ENCODE results near the gene SOX6.

DNA sequence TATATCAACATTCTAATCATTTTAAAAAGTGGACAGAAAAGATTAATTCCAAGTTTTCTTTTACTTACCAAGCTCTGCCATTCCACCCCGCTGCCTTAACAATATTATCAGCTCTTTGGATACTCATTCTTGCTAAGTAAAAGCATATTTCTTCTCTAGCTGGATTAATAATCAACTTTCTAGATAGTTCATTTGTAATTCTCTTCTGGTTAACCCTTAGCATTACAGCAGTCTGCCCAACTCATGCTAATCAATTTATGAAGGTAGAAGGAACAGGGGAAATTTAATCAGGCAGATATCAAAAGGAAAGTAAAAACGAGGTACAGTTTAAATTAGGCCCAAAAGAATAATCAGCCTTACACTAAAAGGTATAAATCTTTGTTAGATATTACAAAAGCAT lies 41.0 kb upstream of the SOX6 start:
- TF ChIP-seq, protein P1, sequence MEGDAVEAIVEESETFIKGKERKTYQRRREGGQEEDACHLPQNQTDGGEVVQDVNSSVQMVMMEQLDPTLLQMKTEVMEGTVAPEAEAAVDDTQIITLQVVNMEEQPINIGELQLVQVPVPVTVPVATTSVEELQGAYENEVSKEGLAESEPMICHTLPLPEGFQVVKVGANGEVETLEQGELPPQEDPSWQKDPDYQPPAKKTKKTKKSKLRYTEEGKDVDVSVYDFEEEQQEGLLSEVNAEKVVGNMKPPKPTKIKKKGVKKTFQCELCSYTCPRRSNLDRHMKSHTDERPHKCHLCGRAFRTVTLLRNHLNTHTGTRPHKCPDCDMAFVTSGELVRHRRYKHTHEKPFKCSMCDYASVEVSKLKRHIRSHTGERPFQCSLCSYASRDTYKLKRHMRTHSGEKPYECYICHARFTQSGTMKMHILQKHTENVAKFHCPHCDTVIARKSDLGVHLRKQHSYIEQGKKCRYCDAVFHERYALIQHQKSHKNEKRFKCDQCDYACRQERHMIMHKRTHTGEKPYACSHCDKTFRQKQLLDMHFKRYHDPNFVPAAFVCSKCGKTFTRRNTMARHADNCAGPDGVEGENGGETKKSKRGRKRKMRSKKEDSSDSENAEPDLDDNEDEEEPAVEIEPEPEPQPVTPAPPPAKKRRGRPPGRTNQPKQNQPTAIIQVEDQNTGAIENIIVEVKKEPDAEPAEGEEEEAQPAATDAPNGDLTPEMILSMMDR (IDR thresholded peaks at IDR 0.05; ENCODE audit: extremely low read depth in 1 of 2, insufficient read depth in 1 of 2, low read depth in 1 of 2, low read length in 2 of 2), result no peak
- TF ChIP-seq POLR2AphosphoS5 (IDR thresholded peaks at IDR 0.05; ENCODE audit: insufficient read depth, low read depth, low read length), result no peak
- TF ChIP-seq POLR2A (IDR thresholded peaks at IDR 0.05; ENCODE audit: low read depth, low read length), result no peak
- TF ChIP-seq, protein P2, sequence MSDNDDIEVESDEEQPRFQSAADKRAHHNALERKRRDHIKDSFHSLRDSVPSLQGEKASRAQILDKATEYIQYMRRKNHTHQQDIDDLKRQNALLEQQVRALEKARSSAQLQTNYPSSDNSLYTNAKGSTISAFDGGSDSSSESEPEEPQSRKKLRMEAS (IDR thresholded peaks at IDR 0.05; ENCODE audit: insufficient read depth, insufficient read length), result no peak
- TF ChIP-seq EZH2 (IDR thresholded peaks at IDR 0.05; ENCODE audit: borderline replicate concordance, low read depth, low read length, severe bottlenecking), result no peak
- TF ChIP-seq MYC (IDR thresholded peaks at IDR 0.05; ENCODE audit: low read depth, low read length), result no peak
- TF ChIP-seq JUN (IDR thresholded peaks at IDR 0.05; ENCODE audit: borderline replicate concordance, insufficient read depth, insufficient read length, low read depth), result no peak
- TF ChIP-seq GATA2 (IDR thresholded peaks at IDR 0.05; ENCODE audit: insufficient read depth, insufficient read length, low read depth, low read length), result no peak
- TF ChIP-seq FOS (IDR thresholded peaks at IDR 0.05; ENCODE audit: borderline replicate concordance, insufficient read depth, low read length), result no peak
